Hepatocyte (in vitro differentiated cells): Measurements from ENCODE around the gene NSUN6. TPM values are rescaled to one million over a fixed set of nuclear protein-coding genes. Genes with fewer than 3 reads are reported as not detected.

Experiments used
- DNase-seq: peaks from one replicate; pipeline ENCODE4 v3.0.0-alpha.2; 2016; ENCODE audit warnings: low spot score
- H2AFZ ChIP-seq: fragments of 200-600 bp; sonication (generic); 2 replicates; pipeline ENCODE4 v1.6.0; 2016; ENCODE audit warnings: antibody characterized with exemption, mild to moderate bottlenecking
- H3K27ac ChIP-seq: fragments of 200-600 bp; sonication (generic); 2 replicates; pipeline ENCODE4 v1.5.1; 2016; ENCODE audit warnings: mild to moderate bottlenecking
- H3K27me3 ChIP-seq: fragments of 200-600 bp; sonication (generic); 2 replicates; pipeline ENCODE4 v1.6.1; 2016
- H3K36me3 ChIP-seq: fragments of 200-600 bp; sonication (generic); replicated peaks from 2 replicates; pipeline ENCODE4 v1.5.1; 2016; ENCODE audit warnings: low read depth; ENCODE audit not compliant: insufficient read depth
- H3K4me1 ChIP-seq: fragments of 200-600 bp; sonication (generic); 2 replicates; pipeline ENCODE4 v1.5.1; 2016; ENCODE audit warnings: mild to moderate bottlenecking, moderate library complexity; ENCODE audit not compliant: insufficient read depth
- H3K4me2 ChIP-seq: fragments of 200-600 bp; sonication (generic); 2 replicates; pipeline ENCODE4 v1.6.0; 2016
- H3K4me3 ChIP-seq: fragments of 200-600 bp; sonication (generic); 2 replicates; pipeline ENCODE4 v1.5.1; 2016; ENCODE audit warnings: mild to moderate bottlenecking
- H3K79me2 ChIP-seq: fragments of 200-600 bp; sonication (generic); 2 replicates; pipeline ENCODE4 v1.6.0; 2017; ENCODE audit warnings: mild to moderate bottlenecking
- H3K9me2 ChIP-seq: fragments of 200-600 bp; sonication (generic); replicated peaks from 2 replicates; pipeline ENCODE4 v1.6.0; 2017; ENCODE audit warnings: mild to moderate bottlenecking; ENCODE audit not compliant: insufficient read depth
- H3K9me3 ChIP-seq: fragments of 200-600 bp; sonication (generic); 2 replicates; pipeline ENCODE4 v1.5.1; 2016; ENCODE audit warnings: low read depth, mild to moderate bottlenecking
- H4K20me1 ChIP-seq: fragments of 200-600 bp; sonication (generic); 2 replicates; pipeline ENCODE4 v1.6.0; 2016; ENCODE audit warnings: mild to moderate bottlenecking; ENCODE audit not compliant: insufficient read depth, poor library complexity, severe bottlenecking
- CTCF ChIP-seq: fragments of 200-600 bp; sonication (generic); IDR thresholded peaks from 2 replicates; pipeline ENCODE4 v1.5.1; 2016; ENCODE audit warnings: antibody characterized with exemption, mild to moderate bottlenecking; ENCODE audit not compliant: poor library complexity
- EZH2 ChIP-seq: fragments of 200-600 bp; sonication (generic); IDR thresholded peaks from 2 replicates; pipeline ENCODE4 v1.6.1; 2016; ENCODE audit warnings: antibody characterized with exemption, mild to moderate bottlenecking, borderline replicate concordance
- EZH2phosphoT487 ChIP-seq: fragments of 200-600 bp; sonication (generic); IDR thresholded peaks from one replicate; pipeline ENCODE4 v1.6.1; 2018; ENCODE audit warnings: antibody characterized with exemption, mild to moderate bottlenecking, low read depth, moderate library complexity; ENCODE audit not compliant: unreplicated experiment, severe bottlenecking
- WGBS: methylation state at CpG from one replicate; pipeline ENCODE4 v1.1.6; 2016; ENCODE audit warnings: low lambda C conversion rate; ENCODE audit errors: missing lambda C conversion rate; 5-methylcytosine and 5-hydroxymethylcytosine counted together
- polyA plus RNA-seq: library from polyadenylated mRNA; unstranded; fragments of >200 nt; fragmentation: Nextera tagmentation; extraction: Ambion mirVana; gene quantifications from 2 replicates; pipeline ENCODE4 v1.2.1, GENCODE V29; 2016
- total RNA-seq: library from RNA; depleted of rRNA; stranded (reverse); fragments of >200 nt; gene quantifications from 2 replicates; pipeline ENCODE4 v1.2.3, GENCODE V29; 2014

Gene NSUN6
- total and polyA plus RNA-seq, 2 experiments from 2014 or later = 12.2 to 14.6 TPM

GRCh38 chr10:18528292-18528691 lies 123.1 kb downstream of the NSUN6 start:
- DNase-seq = no peak
- 62% methylated on average over 3 of the region's 3 CpGs for WGBS
- H3K4me2 ChIP-seq = no peak overlapping the region
- no peaks in the 10 kb centered on the region for H3K79me2 ChIP-seq
- H3K4me3 ChIP-seq = no peak overlapping the region
- no peaks in the 10 kb centered on the region for H3K36me3 ChIP-seq
- no peaks in the 10 kb centered on the region for H3K27me3 ChIP-seq
- no peaks in the 10 kb centered on the region for H4K20me1 ChIP-seq
- TF ChIP-seq CTCF (no peak), EZH2 (no peak), EZH2phosphoT487 (no peak)
- H3K9me3 ChIP-seq = no peaks in the 10 kb centered on the region
- no peaks in the 10 kb centered on the region for H3K4me1 ChIP-seq
- no peaks in the 10 kb centered on the region for H3K9me2 ChIP-seq
- no peak overlapping the region for H3K27ac ChIP-seq
- no peak overlapping the region for H2AFZ ChIP-seq

- 74% methylated on average over 2 of the region's 2 CpGs for WGBS
- no peak for DNase-seq
- Histone ChIP-seq H3K9me3 (no peaks in the 10 kb centered on the region), H3K4me1 (no peaks in the 10 kb centered on the region), H4K20me1 (no peaks in the 10 kb centered on the region), H3K36me3 (no peaks in the 10 kb centered on the region), H3K9me2 (no peaks in the 10 kb centered on the region), H3K27ac (no peak overlapping the region), H3K27me3 (no peaks in the 10 kb centered on the region), H2AFZ (no peak overlapping the region), H3K4me2 (no peak overlapping the region), H3K79me2 (no peaks in the 10 kb centered on the region), H3K4me3 (no peak overlapping the region)
- TF ChIP-seq EZH2 (no peak), CTCF (no peak), EZH2phosphoT487 (no peak)
Observed at GRCh38 chr10:18527687-18528086, 123.7 kb downstream of the NSUN6 start.

DNA sequence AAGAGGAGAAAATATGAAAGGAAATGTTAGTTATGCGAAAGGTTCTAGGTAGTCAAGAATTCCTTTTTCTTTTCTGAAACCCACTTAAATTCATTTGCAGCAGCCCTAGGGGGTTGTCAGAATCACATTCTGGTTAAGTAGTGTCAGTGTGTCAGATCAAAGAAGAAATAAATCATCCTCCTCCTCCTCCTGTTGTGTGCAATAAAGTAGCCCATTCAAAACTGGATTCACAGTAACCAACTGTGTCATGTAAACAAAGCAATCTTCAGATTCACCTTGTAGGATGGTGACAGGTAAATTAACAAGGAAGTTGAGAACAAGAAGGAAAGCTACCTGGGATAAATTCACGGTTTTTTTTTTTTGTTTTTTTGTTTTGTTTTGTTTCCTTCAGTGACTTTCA lies 127.5 kb downstream of the NSUN6 start:
- Histone ChIP-seq H3K27ac (no peak overlapping the region), H4K20me1 (no peaks in the 10 kb centered on the region), H3K4me2 (no peak overlapping the region), H3K79me2 (no peaks in the 10 kb centered on the region), H3K9me3 (no peaks in the 10 kb centered on the region), H3K9me2 (no peaks in the 10 kb centered on the region), H3K4me3 (no peak overlapping the region), H3K27me3 (no peaks in the 10 kb centered on the region), H2AFZ (no peak overlapping the region), H3K4me1 (no peaks in the 10 kb centered on the region), H3K36me3 (no peaks in the 10 kb centered on the region)
- TF ChIP-seq CTCF = no peak
- no peak for TF ChIP-seq EZH2phosphoT487
- TF ChIP-seq EZH2 = no peak
- 76% methylated on average over 2 of the region's 2 CpGs for WGBS
- no peak for DNase-seq

GRCh38 chr10:18523025-18523424 lies 128.4 kb downstream of the NSUN6 start:
- Histone ChIP-seq H3K9me3 (no peaks in the 10 kb centered on the region), H3K27me3 (no peaks in the 10 kb centered on the region), H3K36me3 (no peaks in the 10 kb centered on the region), H3K27ac (no peak overlapping the region), H3K4me2 (no peak overlapping the region), H3K4me1 (no peaks in the 10 kb centered on the region), H3K9me2 (no peaks in the 10 kb centered on the region), H2AFZ (no peak overlapping the region), H3K79me2 (no peaks in the 10 kb centered on the region), H3K4me3 (no peak overlapping the region), H4K20me1 (no peaks in the 10 kb centered on the region)
- no peak for TF ChIP-seq CTCF
- no peak for TF ChIP-seq EZH2
- no peak for TF ChIP-seq EZH2phosphoT487
- WGBS = 70% methylated on average over 1 of the region's 1 CpG
- no peak for DNase-seq
